HepG2 (cell line): ENCODE results near the gene NXT1. TPM values are rescaled to one million over a fixed set of nuclear protein-coding genes. Genes with fewer than 3 reads are reported as not detected.

Experiments used
- ASH2L ChIP-seq: fragments of 300-600, 200-600 bp; sonication (generic); IDR thresholded peaks from 2 replicates; pipeline ENCODE4 v1.7.0; 2017; ENCODE audit warnings: low read depth, mild to moderate bottlenecking, moderate library complexity, mixed read lengths, low read length; ENCODE audit not compliant: insufficient read length
- CBX1 ChIP-seq: IDR thresholded peaks from one replicate; pipeline ENCODE4 v1.6.1; 2016; ENCODE audit warnings: antibody characterized with exemption, low read depth
- GATA4 ChIP-seq: sonication (generic); IDR thresholded peaks from 2 replicates; pipeline ENCODE4 v1.6.1; 2016; ENCODE audit warnings: antibody characterized with exemption, low read depth, borderline replicate concordance
- IKZF1 ChIP-seq: fragments of 450-650 bp; IDR thresholded peaks from 2 replicates; pipeline ENCODE4 v1.7.1; 2016
- MLX ChIP-seq: IDR thresholded peaks from 2 replicates; pipeline ENCODE4 v1.6.1; 2016
- POLR2AphosphoS2 ChIP-seq: IDR thresholded peaks from 2 replicates; pipeline ENCODE4 v1.6.1; 2011; ENCODE audit warnings: low read depth, low read length, improper control_type of control experiment
- RXRA ChIP-seq: sonication (generic); formaldehyde crosslinking; IDR thresholded peaks from 2 replicates; pipeline ENCODE4 v1.5.1; 2020; ENCODE audit warnings: missing genetic modification reagents
- SPEN ChIP-seq: sonication (generic); formaldehyde crosslinking; IDR thresholded peaks from 2 replicates; pipeline ENCODE4 v1.5.1; 2020; ENCODE audit warnings: low read depth, mild to moderate bottlenecking, missing genetic modification reagents
- TARDBP ChIP-seq: sonication (generic); formaldehyde crosslinking; IDR thresholded peaks from 2 replicates; pipeline ENCODE4 v1.8.0; 2022; ENCODE audit warnings: mild to moderate bottlenecking, missing genetic modification reagents
- U2AF1 ChIP-seq: fragments of 200-400 bp; formaldehyde crosslinking; optimal IDR thresholded peaks from 2 replicates; pipeline ENCODE3; 2017; ENCODE audit warnings: mild to moderate bottlenecking, low read depth, low read length
- ZMAT3 ChIP-seq: sonication (generic); formaldehyde crosslinking; conservative IDR thresholded peaks from 2 replicates; pipeline ENCODE4 v1.7.0; 2021; ENCODE audit warnings: missing genetic modification reagents
- ZNF331 ChIP-seq: sonication (generic); formaldehyde crosslinking; IDR thresholded peaks from 2 replicates; pipeline ENCODE4 v1.4.0; 2020; ENCODE audit warnings: missing genetic modification reagents
- ZNF503 ChIP-seq: sonication (generic); formaldehyde crosslinking; IDR thresholded peaks from 2 replicates; pipeline ENCODE4 v1.4.0; 2020; ENCODE audit warnings: missing genetic modification reagents
- ZNF564 ChIP-seq: sonication (generic); formaldehyde crosslinking; IDR thresholded peaks from 2 replicates; pipeline ENCODE4 v1.8.1; 2023; ENCODE audit warnings: mild to moderate bottlenecking, missing genetic modification reagents
- ZNF572 ChIP-seq: sonication (generic); formaldehyde crosslinking; IDR thresholded peaks from 2 replicates; pipeline ENCODE4 v1.5.1; 2020; ENCODE audit warnings: mild to moderate bottlenecking, missing genetic modification reagents
- ZNF614 ChIP-seq: IDR thresholded peaks from 2 replicates; pipeline ENCODE4 v1.6.1; 2018; ENCODE audit warnings: missing biosample characterization, missing genetic modification reagents, inconsistent platforms, borderline replicate concordance
- ZNF724P ChIP-seq: sonication (generic); formaldehyde crosslinking; IDR thresholded peaks from 2 replicates; pipeline ENCODE4 v1.8.0; 2022; ENCODE audit warnings: missing genetic modification reagents, borderline replicate concordance
- ZNF740 ChIP-seq: sonication (generic); formaldehyde crosslinking; IDR thresholded peaks from 2 replicates; pipeline ENCODE4 v1.4.0; 2020; ENCODE audit warnings: missing genetic modification reagents
- ZSCAN5A ChIP-seq: sonication (generic); formaldehyde crosslinking; IDR thresholded peaks from 2 replicates; pipeline ENCODE4 v1.8.0; 2022; ENCODE audit warnings: mild to moderate bottlenecking, missing genetic modification reagents, borderline replicate concordance
- polyA plus RNA-seq, 8 experiments: library from polyadenylated mRNA; depleted of rRNA in 3 of 8; stranded (reverse) in 7 of 8; unstranded in 1 of 8; fragments of >200 nt; fragmentation: Illumina TruSeq in 4 of 8; extraction: Trizol in 4 of 8; gene quantifications; 2 replicates each; pipeline versions ENCODE4 v1.2.1 to v1.2.3, GENCODE V29; 2011 to 2016; ENCODE audit warnings: low read depth in 4 of 8, missing spikeins in 1 of 8, mixed read lengths in 1 of 8; ENCODE audit not compliant: insufficient read depth in 1 of 8
- total RNA-seq, 5 experiments: library from RNA; depleted of rRNA; stranded (reverse); fragments of >200 nt; fragmentation: Illumina TruSeq; extraction: Trizol; gene quantifications; 2 replicates each; pipeline ENCODE4 v1.2.3, GENCODE V29; 2016; ENCODE audit warnings: low read depth in 1 of 5
- TF ChIP-seq, protein P1 (sequence below): sonication (generic); formaldehyde crosslinking; IDR thresholded peaks from 2 replicates; pipeline ENCODE4 v1.4.0; 2020; ENCODE audit warnings: missing genetic modification reagents, mild to moderate bottlenecking, borderline replicate concordance

The NXT1 gene
- total and polyA plus RNA-seq, 2 of the 13 experiments (the other 11 are each of a cell fraction or from before 2014, with no cell fraction given): 35.6 to 65.9 TPM

DNA sequence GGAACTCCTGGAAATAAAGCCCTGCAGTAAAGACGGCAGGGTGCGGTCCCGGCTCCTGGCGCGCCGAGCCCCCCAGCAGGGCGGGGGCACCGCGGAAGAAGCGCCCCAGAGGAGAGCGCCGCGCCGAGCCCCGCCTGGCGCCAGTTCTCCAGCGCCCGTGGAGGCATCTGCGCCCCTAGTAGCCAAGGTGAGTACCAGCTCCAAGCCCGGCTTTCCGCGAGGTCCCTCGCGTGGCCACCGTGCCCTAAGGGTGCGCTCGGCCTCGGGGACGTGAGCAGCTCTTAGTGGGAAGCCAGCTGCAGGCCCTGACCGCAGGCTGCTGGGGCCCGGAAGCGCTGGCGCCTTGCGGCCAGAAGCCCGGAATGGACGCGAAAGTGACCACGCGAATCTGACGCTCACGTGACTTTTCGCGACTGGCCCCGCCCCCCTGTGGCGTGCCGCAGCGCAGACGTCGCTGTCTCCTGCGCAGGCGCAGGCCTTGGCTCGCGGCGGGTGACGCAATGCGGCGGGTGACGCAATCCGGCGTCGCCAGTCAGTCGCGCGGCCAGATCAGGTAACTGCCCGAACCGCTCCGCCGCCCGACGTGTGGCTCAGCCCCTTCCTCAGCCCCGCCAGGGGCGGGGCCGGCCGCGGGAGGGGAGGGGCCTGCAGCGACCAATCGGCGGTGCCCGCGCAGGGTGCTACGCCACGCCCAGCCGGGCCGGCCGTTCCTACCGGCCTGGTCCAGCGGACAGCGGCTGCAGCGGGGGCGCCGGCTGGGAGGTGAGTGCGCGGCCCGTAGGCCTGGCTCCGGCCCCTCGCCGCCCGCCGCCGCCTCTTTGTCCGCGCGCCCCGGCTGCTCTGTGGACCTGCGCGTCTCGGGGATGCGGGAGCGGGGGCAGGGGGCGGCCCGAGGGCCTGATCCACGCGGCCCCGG lies 11.1 kb downstream of the NXT1 start, which contains the start of gene GZF1 (continued):
- peak; percentile 94; the same call in 1 of the 2 replicates for TF ChIP-seq RXRA (CRISPR knock-in tag)
- TF ChIP-seq ZNF503: no peak
- peak; percentile 47; the same call in 1 of the 2 replicates for TF ChIP-seq ZNF740 (CRISPR knock-in tag)
- peak; percentile 98 for TF ChIP-seq ZNF572
- TF ChIP-seq TARDBP (CRISPR knock-in tag): peak; percentile 92
- peak; percentile 97 for TF ChIP-seq ZNF724P (CRISPR knock-in tag)
- TF ChIP-seq IKZF1: no peak
- peak; percentile 72 for TF ChIP-seq MLX
- peak; percentile 95 for TF ChIP-seq U2AF1
- peak; percentile 98 for TF ChIP-seq ZNF614 (CRISPR knock-in tag)
- TF ChIP-seq GATA4: peak; percentile 83
- TF ChIP-seq ZNF564 (CRISPR knock-in tag): peak; percentile 91
- peak; percentile 92 for TF ChIP-seq ZNF331 (CRISPR knock-in tag)
- no peak; the same call in 1 of the 2 replicates for TF ChIP-seq ZMAT3 (CRISPR knock-in tag)
- peak; percentile 90 for TF ChIP-seq ASH2L
- TF ChIP-seq, protein P1, sequence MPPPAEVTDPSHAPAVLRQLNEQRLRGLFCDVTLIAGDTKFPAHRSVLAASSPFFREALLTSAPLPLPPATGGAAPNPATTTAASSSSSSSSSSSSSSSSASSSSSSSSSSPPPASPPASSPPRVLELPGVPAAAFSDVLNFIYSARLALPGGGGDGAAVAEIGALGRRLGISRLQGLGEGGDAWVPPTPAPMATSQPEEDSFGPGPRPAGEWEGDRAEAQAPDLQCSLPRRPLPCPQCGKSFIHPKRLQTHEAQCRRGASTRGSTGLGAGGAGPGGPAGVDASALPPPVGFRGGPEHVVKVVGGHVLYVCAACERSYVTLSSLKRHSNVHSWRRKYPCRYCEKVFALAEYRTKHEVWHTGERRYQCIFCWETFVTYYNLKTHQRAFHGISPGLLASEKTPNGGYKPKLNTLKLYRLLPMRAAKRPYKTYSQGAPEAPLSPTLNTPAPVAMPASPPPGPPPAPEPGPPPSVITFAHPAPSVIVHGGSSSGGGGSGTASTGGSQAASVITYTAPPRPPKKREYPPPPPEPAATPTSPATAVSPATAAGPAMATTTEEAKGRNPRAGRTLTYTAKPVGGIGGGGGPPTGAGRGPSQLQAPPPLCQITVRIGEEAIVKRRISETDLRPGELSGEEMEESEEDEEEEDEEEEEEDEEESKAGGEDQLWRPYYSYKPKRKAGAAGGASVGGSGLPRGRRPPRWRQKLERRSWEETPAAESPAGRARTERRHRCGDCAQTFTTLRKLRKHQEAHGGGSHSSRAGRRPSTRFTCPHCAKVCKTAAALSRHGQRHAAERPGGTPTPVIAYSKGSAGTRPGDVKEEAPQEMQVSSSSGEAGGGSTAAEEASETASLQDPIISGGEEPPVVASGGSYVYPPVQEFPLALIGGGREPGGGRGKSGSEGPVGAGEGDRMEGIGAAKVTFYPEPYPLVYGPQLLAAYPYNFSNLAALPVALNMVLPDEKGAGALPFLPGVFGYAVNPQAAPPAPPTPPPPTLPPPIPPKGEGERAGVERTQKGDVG (CRISPR knock-in tag): peak; percentile 71; the same call in 1 of the 2 replicates
- peak; percentile 77 for TF ChIP-seq CBX1
- no peak for TF ChIP-seq POLR2AphosphoS2
- peak; percentile 88; the same call in 1 of the 2 replicates for TF ChIP-seq ZSCAN5A (CRISPR knock-in tag)
- TF ChIP-seq SPEN (CRISPR knock-in tag): peak; percentile 100
